ENCODE results near the gene CCSER1. TPM values are rescaled to one million over a fixed set of nuclear protein-coding genes. Genes with fewer than 3 reads are reported as not detected.

The CCSER1 gene
- total and polyA plus RNA-seq, 4 donors = 0.18 to 2.3 (median 1.2) TPM

DNA sequence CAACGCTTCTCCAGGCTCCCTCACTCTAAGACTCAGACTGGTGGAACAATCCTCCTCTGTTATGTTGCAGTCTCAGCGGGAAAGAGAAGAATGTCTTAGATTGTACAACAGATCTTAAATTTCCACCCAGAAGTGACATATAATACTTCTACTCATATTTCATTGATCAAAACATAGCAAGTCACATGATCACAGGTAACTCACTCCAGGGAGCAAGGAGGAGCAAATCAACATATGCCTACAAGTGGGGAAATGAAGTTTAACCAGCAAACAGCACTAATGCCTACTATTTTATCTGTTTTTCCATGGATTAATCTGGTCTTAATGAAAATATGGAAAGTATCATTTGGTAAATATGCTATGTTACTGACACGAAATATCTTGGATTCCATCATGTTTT, 819.8 kb downstream of the CCSER1 start:
- WGBS = 82% methylated on average over 3 of the region's 3 CpGs
- TF ChIP-seq EGR1 (IDR thresholded peaks at IDR 0.05; ENCODE audit: low read depth in 2 of 2) = no peak
- no peak for TF ChIP-seq GABPA (IDR thresholded peaks at IDR 0.05 in 1 of 2, conservative IDR thresholded peaks at IDR 0.05 in 1 of 2)
- TF ChIP-seq, protein P1, sequence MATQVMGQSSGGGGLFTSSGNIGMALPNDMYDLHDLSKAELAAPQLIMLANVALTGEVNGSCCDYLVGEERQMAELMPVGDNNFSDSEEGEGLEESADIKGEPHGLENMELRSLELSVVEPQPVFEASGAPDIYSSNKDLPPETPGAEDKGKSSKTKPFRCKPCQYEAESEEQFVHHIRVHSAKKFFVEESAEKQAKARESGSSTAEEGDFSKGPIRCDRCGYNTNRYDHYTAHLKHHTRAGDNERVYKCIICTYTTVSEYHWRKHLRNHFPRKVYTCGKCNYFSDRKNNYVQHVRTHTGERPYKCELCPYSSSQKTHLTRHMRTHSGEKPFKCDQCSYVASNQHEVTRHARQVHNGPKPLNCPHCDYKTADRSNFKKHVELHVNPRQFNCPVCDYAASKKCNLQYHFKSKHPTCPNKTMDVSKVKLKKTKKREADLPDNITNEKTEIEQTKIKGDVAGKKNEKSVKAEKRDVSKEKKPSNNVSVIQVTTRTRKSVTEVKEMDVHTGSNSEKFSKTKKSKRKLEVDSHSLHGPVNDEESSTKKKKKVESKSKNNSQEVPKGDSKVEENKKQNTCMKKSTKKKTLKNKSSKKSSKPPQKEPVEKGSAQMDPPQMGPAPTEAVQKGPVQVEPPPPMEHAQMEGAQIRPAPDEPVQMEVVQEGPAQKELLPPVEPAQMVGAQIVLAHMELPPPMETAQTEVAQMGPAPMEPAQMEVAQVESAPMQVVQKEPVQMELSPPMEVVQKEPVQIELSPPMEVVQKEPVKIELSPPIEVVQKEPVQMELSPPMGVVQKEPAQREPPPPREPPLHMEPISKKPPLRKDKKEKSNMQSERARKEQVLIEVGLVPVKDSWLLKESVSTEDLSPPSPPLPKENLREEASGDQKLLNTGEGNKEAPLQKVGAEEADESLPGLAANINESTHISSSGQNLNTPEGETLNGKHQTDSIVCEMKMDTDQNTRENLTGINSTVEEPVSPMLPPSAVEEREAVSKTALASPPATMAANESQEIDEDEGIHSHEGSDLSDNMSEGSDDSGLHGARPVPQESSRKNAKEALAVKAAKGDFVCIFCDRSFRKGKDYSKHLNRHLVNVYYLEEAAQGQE (IDR thresholded peaks at IDR 0.05) = no peak
- TF ChIP-seq RXRA (IDR thresholded peaks at IDR 0.05) = no peak
- no peak for TF ChIP-seq JUND (IDR thresholded peaks at IDR 0.05)
- no peak for TF ChIP-seq TAF1 (conservative IDR thresholded peaks at IDR 0.05)
- no peak for TF ChIP-seq FOXA2 (IDR thresholded peaks at IDR 0.05)
- TF ChIP-seq, protein P2, sequence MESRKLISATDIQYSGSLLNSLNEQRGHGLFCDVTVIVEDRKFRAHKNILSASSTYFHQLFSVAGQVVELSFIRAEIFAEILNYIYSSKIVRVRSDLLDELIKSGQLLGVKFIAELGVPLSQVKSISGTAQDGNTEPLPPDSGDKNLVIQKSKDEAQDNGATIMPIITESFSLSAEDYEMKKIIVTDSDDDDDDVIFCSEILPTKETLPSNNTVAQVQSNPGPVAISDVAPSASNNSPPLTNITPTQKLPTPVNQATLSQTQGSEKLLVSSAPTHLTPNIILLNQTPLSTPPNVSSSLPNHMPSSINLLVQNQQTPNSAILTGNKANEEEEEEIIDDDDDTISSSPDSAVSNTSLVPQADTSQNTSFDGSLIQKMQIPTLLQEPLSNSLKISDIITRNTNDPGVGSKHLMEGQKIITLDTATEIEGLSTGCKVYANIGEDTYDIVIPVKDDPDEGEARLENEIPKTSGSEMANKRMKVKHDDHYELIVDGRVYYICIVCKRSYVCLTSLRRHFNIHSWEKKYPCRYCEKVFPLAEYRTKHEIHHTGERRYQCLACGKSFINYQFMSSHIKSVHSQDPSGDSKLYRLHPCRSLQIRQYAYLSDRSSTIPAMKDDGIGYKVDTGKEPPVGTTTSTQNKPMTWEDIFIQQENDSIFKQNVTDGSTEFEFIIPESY (IDR thresholded peaks at IDR 0.05) = no peak
- TF ChIP-seq FOXA1 (IDR thresholded peaks at IDR 0.05) = no peak
- TF ChIP-seq, protein P3, sequence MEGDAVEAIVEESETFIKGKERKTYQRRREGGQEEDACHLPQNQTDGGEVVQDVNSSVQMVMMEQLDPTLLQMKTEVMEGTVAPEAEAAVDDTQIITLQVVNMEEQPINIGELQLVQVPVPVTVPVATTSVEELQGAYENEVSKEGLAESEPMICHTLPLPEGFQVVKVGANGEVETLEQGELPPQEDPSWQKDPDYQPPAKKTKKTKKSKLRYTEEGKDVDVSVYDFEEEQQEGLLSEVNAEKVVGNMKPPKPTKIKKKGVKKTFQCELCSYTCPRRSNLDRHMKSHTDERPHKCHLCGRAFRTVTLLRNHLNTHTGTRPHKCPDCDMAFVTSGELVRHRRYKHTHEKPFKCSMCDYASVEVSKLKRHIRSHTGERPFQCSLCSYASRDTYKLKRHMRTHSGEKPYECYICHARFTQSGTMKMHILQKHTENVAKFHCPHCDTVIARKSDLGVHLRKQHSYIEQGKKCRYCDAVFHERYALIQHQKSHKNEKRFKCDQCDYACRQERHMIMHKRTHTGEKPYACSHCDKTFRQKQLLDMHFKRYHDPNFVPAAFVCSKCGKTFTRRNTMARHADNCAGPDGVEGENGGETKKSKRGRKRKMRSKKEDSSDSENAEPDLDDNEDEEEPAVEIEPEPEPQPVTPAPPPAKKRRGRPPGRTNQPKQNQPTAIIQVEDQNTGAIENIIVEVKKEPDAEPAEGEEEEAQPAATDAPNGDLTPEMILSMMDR (IDR thresholded peaks at IDR 0.05; ENCODE audit: low read depth, low read length, missing input control) = no peak
- no peak for TF ChIP-seq NR2F2 (IDR thresholded peaks at IDR 0.05)
- TF ChIP-seq, protein P4, sequence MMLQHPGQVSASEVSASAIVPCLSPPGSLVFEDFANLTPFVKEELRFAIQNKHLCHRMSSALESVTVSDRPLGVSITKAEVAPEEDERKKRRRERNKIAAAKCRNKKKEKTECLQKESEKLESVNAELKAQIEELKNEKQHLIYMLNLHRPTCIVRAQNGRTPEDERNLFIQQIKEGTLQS (IDR thresholded peaks at IDR 0.05) = no peak
- no peak for TF ChIP-seq YY1 (IDR thresholded peaks at IDR 0.05)
- no peak for TF ChIP-seq SP1 (IDR thresholded peaks at IDR 0.05)
- TF ChIP-seq, protein P5, sequence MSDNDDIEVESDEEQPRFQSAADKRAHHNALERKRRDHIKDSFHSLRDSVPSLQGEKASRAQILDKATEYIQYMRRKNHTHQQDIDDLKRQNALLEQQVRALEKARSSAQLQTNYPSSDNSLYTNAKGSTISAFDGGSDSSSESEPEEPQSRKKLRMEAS (IDR thresholded peaks at IDR 0.05) = no peak
- no peak for TF ChIP-seq HNF4A (conservative IDR thresholded peaks at IDR 0.05)
- TF ChIP-seq RAD21 (IDR thresholded peaks at IDR 0.05) = no peak
- no peak for TF ChIP-seq HNF4G (IDR thresholded peaks at IDR 0.05)
- no peaks in the 10 kb centered on the region for H3K36me3 ChIP-seq (ENCODE audit: control insufficient read depth in 4 of 4, insufficient read depth in 3 of 4, low read depth in 1 of 4, low read length in 3 of 4)
- no peaks in the 10 kb centered on the region for H3K4me1 ChIP-seq (ENCODE audit: control insufficient read depth in 4 of 4, insufficient read depth in 4 of 4, low read length in 3 of 4)
- no peaks in the 10 kb centered on the region for H3K9me3 ChIP-seq (ENCODE audit: control insufficient read depth in 4 of 4, low read length in 3 of 4)
- H3K27me3 ChIP-seq (ENCODE audit: control insufficient read depth in 4 of 4, insufficient read depth in 4 of 4, low read length in 3 of 4) = no peaks in the 10 kb centered on the region
- H3K27ac ChIP-seq (ENCODE audit: low read depth in 1 of 2, low read length in 2 of 2) = no peak overlapping the region
- H3K9ac ChIP-seq (ENCODE audit: low read depth in 1 of 2, low read length in 2 of 2) = no peak overlapping the region
- no peak overlapping the region for H3K4me3 ChIP-seq (ENCODE audit: low read depth in 1 of 3, low read length in 3 of 3)
- no peak for DNase-seq (ENCODE audit: low spot score)

All from liver (tissue), 9 donors.